ENCODE data around the gene GRIK3.

DNA sequence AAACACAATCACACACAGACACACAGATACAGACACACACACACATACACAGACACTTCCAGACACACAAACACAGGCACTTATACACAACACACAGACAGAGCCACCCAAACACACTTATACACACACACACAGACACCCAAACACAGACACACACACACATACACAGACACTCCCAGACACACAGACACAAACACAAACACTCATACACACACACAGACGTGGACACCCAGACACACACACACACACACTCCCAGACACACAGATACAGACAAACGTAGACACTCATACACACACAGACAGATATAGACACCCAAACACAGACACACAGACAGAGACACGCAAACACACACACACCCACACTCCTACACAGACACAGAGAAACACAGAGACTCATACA, 272.1 kb downstream of the GRIK3 start:
- no peak for TF ChIP-seq YY1 (IDR thresholded peaks at IDR 0.05; ENCODE audit: insufficient read depth, insufficient read length)
- no peak for TF ChIP-seq ZNF274 (IDR thresholded peaks at IDR 0.05; ENCODE audit: low read depth, low read length)
- TF ChIP-seq SUZ12 (IDR thresholded peaks at IDR 0.05; ENCODE audit: extremely low read depth, insufficient read depth, insufficient read length): no peak

All from NT2/D1 (cell line).